HEK293 (cell line): ENCODE data around the gene NOC2L.

Experiments
- CTCF ChIA-PET: fragments of 350-600 bp; formaldehyde crosslinking; extraction: SDS; loops from one replicate; lab custom pipeline; 2021; ENCODE audit warnings: antibody characterized with exemption; lab: Yijun Ruan, JAX
- POLR2A ChIA-PET: fragments of 300-600 bp; formaldehyde crosslinking; extraction: SDS; loops from one replicate; lab custom pipeline; 2020; ENCODE audit warnings: antibody characterized with exemption, inconsistent platforms; lab: Yijun Ruan, JAX
- H3K27ac ChIP-seq: fragments of 200-500 bp; sonication (Bioruptor generic); 2 replicates; pipeline ENCODE4 v1.5.1; 2014; ENCODE audit warnings: low read depth, low read length, control low read depth, inconsistent platforms; ENCODE audit errors: extremely low read depth
- H3K36me3 ChIP-seq, 2 experiments: fragments of 200-500 bp in 1 of 2; sonication (Bioruptor generic) in 1 of 2; 1 replicate in 1 of 2; 2 replicates in 1 of 2; pipeline ENCODE4 v1.5.1; 2014 to 2017; ENCODE audit warnings: inconsistent platforms in 2 of 2, low read length in 2 of 2; ENCODE audit not compliant: control insufficient read depth in 2 of 2, insufficient read depth in 1 of 2
- H3K4me1 ChIP-seq: fragments of 200-500 bp; sonication (Bioruptor generic); 2 replicates; pipeline ENCODE4 v1.5.1; 2014; ENCODE audit warnings: mild to moderate bottlenecking, low read length, inconsistent platforms; ENCODE audit not compliant: control insufficient read depth, insufficient read depth
- H3K4me3 ChIP-seq: 2 replicates; pipeline ENCODE4 v1.5.1; 2011; ENCODE audit warnings: low read depth, mild to moderate bottlenecking, control low read depth, low read length, moderate library complexity
- H3K9me3 ChIP-seq: fragments of 200-500 bp; sonication (Bioruptor generic); 2 replicates; pipeline ENCODE4 v1.5.1; 2014; ENCODE audit warnings: low read depth, low read length, inconsistent platforms; ENCODE audit not compliant: control insufficient read depth, insufficient read depth
- GFI1B ChIP-seq: fragments of 450-650 bp; formaldehyde crosslinking; IDR thresholded peaks from 2 replicates; pipeline ENCODE4 v1.5.1; 2016; ENCODE audit warnings: missing biosample characterization, missing genetic modification characterization
- KLF17 ChIP-seq: fragments of 450-650 bp; formaldehyde crosslinking; IDR thresholded peaks from 2 replicates; pipeline ENCODE4 v1.5.1; 2016; ENCODE audit warnings: missing biosample characterization, missing genetic modification characterization
- PATZ1 ChIP-seq: fragments of 450-650 bp; formaldehyde crosslinking; IDR thresholded peaks from 2 replicates; pipeline ENCODE4 v1.5.1; 2016; ENCODE audit warnings: missing biosample characterization, missing genetic modification characterization
- PBX3 ChIP-seq: sonication (generic); formaldehyde crosslinking; IDR thresholded peaks from 2 replicates; pipeline ENCODE4 v1.8.1; 2022; ENCODE audit warnings: mild to moderate bottlenecking, moderate library complexity, missing genetic modification reagents
- PRDM1 ChIP-seq: fragments of 450-650 bp; formaldehyde crosslinking; IDR thresholded peaks from 2 replicates; pipeline ENCODE4; 2016; ENCODE audit warnings: missing biosample characterization, missing genetic modification characterization
- RBAK ChIP-seq: fragments of 450-650 bp; formaldehyde crosslinking; IDR thresholded peaks from 2 replicates; pipeline ENCODE4 v1.5.1; 2016; ENCODE audit warnings: missing biosample characterization, missing genetic modification characterization
- SCRT2 ChIP-seq: fragments of 450-650 bp; formaldehyde crosslinking; IDR thresholded peaks from 2 replicates; pipeline ENCODE4 v1.5.1; 2016; ENCODE audit warnings: missing biosample characterization, missing genetic modification characterization
- SP2 ChIP-seq: fragments of 450-650 bp; formaldehyde crosslinking; IDR thresholded peaks from 2 replicates; pipeline ENCODE4 v1.5.1; 2016; ENCODE audit warnings: missing biosample characterization, missing genetic modification characterization
- TRIM28 ChIP-seq: IDR thresholded peaks from 2 replicates; pipeline ENCODE4 v1.6.1; 2011; ENCODE audit warnings: low read length, control low read depth, borderline replicate concordance
- YY1 ChIP-seq: fragments of 450-650 bp; formaldehyde crosslinking; IDR thresholded peaks from 2 replicates; pipeline ENCODE4 v1.5.1; 2018; ENCODE audit warnings: missing biosample characterization, missing genetic modification characterization
- ZBTB48 ChIP-seq: fragments of 450-650 bp; formaldehyde crosslinking; IDR thresholded peaks from 2 replicates; pipeline ENCODE4 v1.5.1; 2016; ENCODE audit warnings: missing biosample characterization, missing genetic modification characterization
- ZNF112 ChIP-seq: fragments of 450-650 bp; formaldehyde crosslinking; IDR thresholded peaks from 2 replicates; pipeline ENCODE4 v1.5.0; 2017; ENCODE audit warnings: missing biosample characterization, missing genetic modification characterization
- ZNF121 ChIP-seq: fragments of 450-650 bp; formaldehyde crosslinking; IDR thresholded peaks from 2 replicates; pipeline ENCODE4 v1.5.1; 2016; ENCODE audit warnings: missing biosample characterization, missing genetic modification characterization
- ZNF184 ChIP-seq: fragments of 450-650 bp; IDR thresholded peaks from 2 replicates; pipeline ENCODE4 v1.5.1; 2018; ENCODE audit warnings: missing biosample characterization, mild to moderate bottlenecking, missing genetic modification characterization
- ZNF202 ChIP-seq: fragments of 450-650 bp; formaldehyde crosslinking; IDR thresholded peaks from 2 replicates; pipeline ENCODE4 v1.5.1; 2016; ENCODE audit warnings: missing biosample characterization, missing genetic modification characterization, borderline replicate concordance
- ZNF211 ChIP-seq: fragments of 450-650 bp; formaldehyde crosslinking; IDR thresholded peaks from 2 replicates; pipeline ENCODE4 v1.5.1; 2016; ENCODE audit warnings: low read depth, missing biosample characterization, missing genetic modification characterization
- ZNF23 ChIP-seq: fragments of 450-650 bp; formaldehyde crosslinking; IDR thresholded peaks from 2 replicates; pipeline ENCODE4 v1.5.1; 2016; ENCODE audit warnings: missing biosample characterization, missing genetic modification characterization, borderline replicate concordance
- ZNF362 ChIP-seq: fragments of 450-650 bp; formaldehyde crosslinking; IDR thresholded peaks from 2 replicates; pipeline ENCODE4 v1.5.1; 2016; ENCODE audit warnings: missing biosample characterization, missing genetic modification characterization
- ZNF433 ChIP-seq: fragments of 450-650 bp; formaldehyde crosslinking; IDR thresholded peaks from 2 replicates; pipeline ENCODE4 v1.5.1; 2016; ENCODE audit warnings: missing biosample characterization, missing genetic modification characterization, low read depth
- ZNF514 ChIP-seq: fragments of 450-650 bp; formaldehyde crosslinking; IDR thresholded peaks from 2 replicates; pipeline ENCODE4 v1.5.1; 2016; ENCODE audit warnings: missing biosample characterization, missing genetic modification characterization
- ZNF521 ChIP-seq: fragments of 450-650 bp; formaldehyde crosslinking; IDR thresholded peaks from 2 replicates; pipeline ENCODE4 v1.5.1; 2017; ENCODE audit warnings: missing biosample characterization, mild to moderate bottlenecking, missing genetic modification characterization
- ZNF529 ChIP-seq: fragments of 450-650 bp; formaldehyde crosslinking; IDR thresholded peaks from 2 replicates; pipeline ENCODE4 v1.5.1; 2017; ENCODE audit warnings: missing genetic modification characterization, missing biosample characterization; ENCODE audit not compliant: insufficient replicate concordance
- ZNF558 ChIP-seq: fragments of 450-650 bp; formaldehyde crosslinking; IDR thresholded peaks from 2 replicates; pipeline ENCODE4 v1.5.1; 2016; ENCODE audit warnings: missing biosample characterization, missing genetic modification characterization
- ZNF560 ChIP-seq: fragments of 450-650 bp; formaldehyde crosslinking; IDR thresholded peaks from 2 replicates; pipeline ENCODE4 v1.5.1; 2017; ENCODE audit warnings: missing biosample characterization, missing genetic modification characterization, borderline replicate concordance
- ZNF585B ChIP-seq: fragments of 450-650 bp; formaldehyde crosslinking; IDR thresholded peaks from 2 replicates; pipeline ENCODE4 v1.5.1; 2016; ENCODE audit warnings: missing biosample characterization, missing genetic modification characterization
- ZNF624 ChIP-seq: fragments of 450-650 bp; formaldehyde crosslinking; IDR thresholded peaks from 2 replicates; pipeline ENCODE4 v1.5.1; 2017; ENCODE audit warnings: missing biosample characterization, missing genetic modification characterization
- ZNF670 ChIP-seq: fragments of 450-650 bp; formaldehyde crosslinking; IDR thresholded peaks from 2 replicates; pipeline ENCODE4 v1.5.1; 2016; ENCODE audit warnings: missing biosample characterization, missing genetic modification characterization, low read depth
- ZNF692 ChIP-seq: fragments of 450-650 bp; formaldehyde crosslinking; IDR thresholded peaks from 2 replicates; pipeline ENCODE4 v1.5.1; 2016; ENCODE audit warnings: missing biosample characterization, missing genetic modification characterization
- ZNF747 ChIP-seq: fragments of 450-650 bp; formaldehyde crosslinking; IDR thresholded peaks from 2 replicates; pipeline ENCODE4 v1.5.1; 2016; ENCODE audit warnings: missing biosample characterization, missing genetic modification characterization
- ZNF785 ChIP-seq: fragments of 450-650 bp; formaldehyde crosslinking; IDR thresholded peaks from 2 replicates; pipeline ENCODE4 v1.5.1; 2016; ENCODE audit warnings: missing biosample characterization, missing genetic modification characterization
- ZSCAN16 ChIP-seq: fragments of 450-650 bp; formaldehyde crosslinking; IDR thresholded peaks from 2 replicates; pipeline ENCODE4 v1.5.1; 2016; ENCODE audit warnings: missing biosample characterization, missing genetic modification characterization
- ZSCAN4 ChIP-seq: fragments of 450-650 bp; formaldehyde crosslinking; IDR thresholded peaks from 2 replicates; pipeline ENCODE4 v1.5.1; 2017; ENCODE audit warnings: missing biosample characterization, missing genetic modification characterization

The NOC2L gene

GRCh38 chr1:934991-935750, 23.9 kb downstream of the NOC2L start:
- CTCF ChIA-PET: no interaction called here
- Histone ChIP-seq H3K4me1 (peaks cover 49% of the 10 kb centered on the region), H3K4me3 (0 out of 2 replicates have a peak overlapping the region, but pooled peaks have one; percentile 4), H3K9me3 (no peaks in the 10 kb centered on the region), H3K36me3 (peaks cover 0 to 37% of the 10 kb centered on the region in 2 experiments; a peak in 1 of 3 replicates), H3K27ac (peak overlapping the region; percentile 96)
- POLR2A ChIA-PET: no interaction called here
- TF ChIP-seq ZNF529 (no peak), ZNF112 (tag by site-specific recombination) (no peak), ZNF692 (tag by site-specific recombination) (peak; percentile 33), ZNF558 (tag by site-specific recombination) (no peak), ZNF670 (no peak), ZNF514 (tag by site-specific recombination) (no peak), GFI1B (tag by site-specific recombination) (no peak), ZNF121 (tag by site-specific recombination) (no peak), ZNF560 (tag by site-specific recombination) (no peak), PRDM1 (no peak), SCRT2 (tag by site-specific recombination) (peak; percentile 94), ZNF362 (tag by site-specific recombination) (no peak), TRIM28 (peak; percentile 53; the same call in 1 of the 2 replicates), ZNF624 (no peak), ZNF211 (tag by site-specific recombination) (no peak), ZNF785 (tag by site-specific recombination) (no peak), ZNF202 (tag by site-specific recombination) (no peak), ZNF184 (tag by site-specific recombination) (no peak), ZNF521 (tag by site-specific recombination) (no peak), PATZ1 (no peak), YY1 (tag by site-specific recombination) (no peak), ZNF585B (tag by site-specific recombination) (no peak), ZNF433 (tag by site-specific recombination) (no peak), ZSCAN4 (tag by site-specific recombination) (no peak), ZNF747 (tag by site-specific recombination) (no peak), KLF17 (tag by site-specific recombination) (peak; percentile 25; the same call in 1 of the 2 replicates), SP2 (tag by site-specific recombination) (no peak), RBAK (tag by site-specific recombination) (no peak), ZNF23 (tag by site-specific recombination) (no peak), ZBTB48 (no peak; the same call in none of the 2 replicates), ZSCAN16 (0 out of 2 replicates have a peak, but pooled peaks have one; percentile 8), PBX3 (no peak)
